HG03280 (cell line): ENCODE results near the gene ILDR1.
"Not testable (repeated sequence)": the region's sequence is repeated elsewhere in the genome, so short reads cannot be mapped to it uniquely, and the experiment has no call there.

ENCODE experiments used
- ATAC-seq: cut with Tn5 transposase; IDR thresholded peaks from one replicate; pipeline ENCODE4 v1.9.1; 2021; ENCODE audit warnings: mild to moderate bottlenecking, moderate library complexity; ENCODE audit not compliant: unreplicated experiment

Gene ILDR1

DNA sequence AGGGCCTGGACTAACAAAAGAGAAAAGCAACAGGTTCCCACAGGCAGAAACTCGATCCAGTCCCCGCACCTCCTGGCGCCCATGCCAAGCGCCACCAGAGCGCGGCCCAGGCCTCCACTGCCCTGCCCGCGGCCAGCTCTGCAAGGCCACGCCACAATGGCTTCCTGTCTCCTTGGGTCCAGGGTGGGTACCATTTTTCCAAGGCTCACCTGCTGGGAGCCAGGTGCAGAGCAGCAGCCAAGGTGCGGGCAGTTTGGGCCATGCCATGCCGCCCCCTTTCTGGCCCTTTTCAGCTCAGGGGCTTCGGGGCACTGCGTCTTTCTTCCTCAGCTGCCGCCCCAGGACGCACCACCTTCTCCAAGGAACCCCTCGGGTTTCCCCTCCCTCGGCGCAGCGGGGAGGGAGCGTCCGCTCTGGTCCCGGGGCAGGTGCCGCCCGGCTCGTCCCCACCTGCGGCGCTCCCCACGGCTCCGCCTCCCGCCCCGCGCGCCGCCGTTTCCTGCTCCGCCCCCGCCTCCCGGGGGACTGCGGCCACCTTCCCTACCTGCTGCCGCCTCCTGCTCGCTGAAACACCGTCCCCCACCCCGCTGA lies at the start of gene ILDR1:
Gene ILDR1, minus strand, starts transcription at position 437 of the 591 bp plus-strand sequence. Its CDS starts 170 bp downstream, at position 267.
- peak; percentile 46 for ATAC-seq

DNA sequence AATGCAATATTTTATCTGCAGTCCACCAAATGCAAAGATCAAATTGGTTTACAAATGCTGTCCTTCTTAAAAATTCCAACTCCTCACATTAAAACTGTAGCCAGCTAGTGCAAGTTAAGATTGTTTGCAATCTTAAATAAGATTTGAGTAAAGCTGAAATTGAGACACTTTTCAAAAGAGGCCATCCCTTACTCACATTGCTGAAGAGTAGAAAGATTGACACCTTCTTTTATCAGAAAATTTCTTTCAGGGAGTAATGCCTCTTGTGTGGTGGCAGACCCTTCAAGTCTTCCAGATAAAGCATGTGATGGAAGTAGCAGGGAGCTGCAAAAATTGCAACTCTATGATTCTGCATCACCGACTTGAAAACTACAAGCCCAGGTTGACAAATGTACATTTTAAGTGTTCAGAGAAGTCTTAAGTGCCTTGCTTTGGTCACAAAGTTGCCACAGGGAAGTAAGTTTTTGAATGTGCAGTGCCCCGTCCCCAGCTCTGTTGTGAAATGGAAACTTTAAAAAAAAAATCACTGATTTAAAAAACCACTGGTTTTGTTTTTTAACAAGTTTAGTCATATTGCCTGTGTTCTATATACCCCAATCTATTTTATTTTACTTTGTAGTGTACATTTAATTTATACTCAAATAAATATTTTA lies 45.7 kb upstream of the ILDR1 start:
- no peak for ATAC-seq

DNA sequence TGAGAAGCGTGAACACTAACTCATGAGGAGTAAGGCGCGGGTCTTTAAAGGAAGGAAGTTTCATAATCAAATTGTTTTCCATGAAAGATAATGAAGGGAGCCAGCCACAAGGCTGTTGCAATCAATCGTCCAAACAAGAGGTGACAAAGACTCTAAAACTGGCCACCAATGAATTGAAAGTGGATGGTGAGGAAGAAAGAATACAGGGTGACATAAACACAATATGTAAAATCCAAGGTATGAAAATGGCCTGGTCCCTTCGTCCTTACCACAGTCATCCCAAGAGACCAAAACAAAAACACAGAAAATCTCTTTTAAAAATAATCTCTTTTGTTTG lies 45.1 kb upstream of the ILDR1 start:
- ATAC-seq = peak; percentile 38

DNA sequence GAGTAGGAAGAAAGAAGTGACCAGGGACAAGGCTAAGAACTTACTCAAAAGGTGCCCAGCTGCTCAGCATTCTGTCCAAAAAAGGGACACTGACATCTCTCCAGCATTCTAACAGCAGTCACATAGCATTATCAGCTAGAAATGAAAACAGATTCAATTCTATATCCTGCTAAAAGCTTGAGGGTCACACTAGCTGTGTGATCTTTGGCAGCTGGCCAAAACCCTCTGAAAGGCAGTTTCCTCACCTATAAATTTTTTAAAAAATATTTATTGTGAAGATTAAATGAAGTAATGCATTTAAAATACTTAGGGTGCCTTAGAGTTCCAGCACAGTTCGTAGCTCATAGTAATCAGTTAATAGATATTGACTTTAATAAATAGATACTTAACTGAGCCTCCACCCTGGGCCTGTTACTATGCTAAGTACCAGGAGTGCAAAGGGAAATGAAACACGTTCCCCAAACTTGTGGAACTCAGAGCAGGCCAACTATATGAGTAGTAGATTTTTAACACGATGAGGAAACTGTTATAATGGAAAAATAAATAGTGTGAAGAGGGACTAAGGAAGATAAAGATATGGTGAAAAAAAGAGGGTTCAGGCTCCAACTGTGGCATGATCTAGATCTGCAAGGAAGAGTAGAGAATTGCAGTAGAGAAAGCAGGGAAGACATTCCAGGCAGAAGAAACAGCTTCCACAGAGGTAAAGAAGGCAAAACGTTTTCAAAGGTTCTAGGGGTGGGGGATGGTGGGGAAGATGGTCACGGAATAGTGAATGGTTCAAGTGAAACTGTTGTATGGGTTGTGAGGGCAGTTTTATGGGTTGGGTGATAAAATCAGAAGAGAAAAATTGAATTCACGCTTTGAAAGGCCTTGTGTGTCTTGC lies 44.5 kb upstream of the ILDR1 start:
- no peak for ATAC-seq

DNA sequence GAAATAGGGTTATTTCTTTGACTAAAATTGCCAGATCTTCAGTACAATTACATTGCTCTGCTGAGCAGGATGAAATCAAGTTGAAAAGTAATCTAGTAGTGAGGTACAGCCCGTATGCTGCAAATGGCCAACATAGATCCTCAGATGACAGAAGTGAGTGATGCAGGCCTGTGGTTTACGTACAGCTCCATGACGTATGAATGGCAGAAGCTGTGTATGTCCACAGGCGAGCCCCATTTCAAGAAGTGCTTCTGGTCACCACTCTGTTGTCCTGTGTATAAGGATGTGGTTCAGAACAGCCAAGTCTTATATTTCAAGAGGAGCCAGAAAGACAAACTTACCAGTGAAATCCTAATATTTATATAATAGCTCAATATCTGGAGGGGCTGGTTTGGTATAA lies 42.3 kb upstream of the ILDR1 start:
- no peak for ATAC-seq

DNA sequence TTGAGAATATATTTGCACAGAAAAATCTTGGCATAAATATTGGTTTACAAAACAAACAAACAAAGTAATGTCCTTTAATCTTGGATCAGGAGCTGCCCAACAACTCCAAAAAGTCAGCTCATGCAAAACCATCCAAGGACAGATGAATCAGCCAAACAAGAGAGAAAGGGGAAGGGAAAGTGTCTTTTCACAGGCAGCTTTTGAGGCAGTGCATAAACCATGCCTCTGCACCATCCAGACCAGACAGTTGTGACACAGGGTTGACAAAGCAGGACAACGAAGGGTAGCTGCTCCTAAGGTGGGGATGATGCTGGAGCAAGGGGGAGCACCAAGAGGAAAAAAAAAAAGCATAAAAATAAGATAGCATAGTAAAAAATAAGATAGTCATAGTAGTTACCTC lies 41.9 kb upstream of the ILDR1 start:
- peak; percentile 32 for ATAC-seq

DNA sequence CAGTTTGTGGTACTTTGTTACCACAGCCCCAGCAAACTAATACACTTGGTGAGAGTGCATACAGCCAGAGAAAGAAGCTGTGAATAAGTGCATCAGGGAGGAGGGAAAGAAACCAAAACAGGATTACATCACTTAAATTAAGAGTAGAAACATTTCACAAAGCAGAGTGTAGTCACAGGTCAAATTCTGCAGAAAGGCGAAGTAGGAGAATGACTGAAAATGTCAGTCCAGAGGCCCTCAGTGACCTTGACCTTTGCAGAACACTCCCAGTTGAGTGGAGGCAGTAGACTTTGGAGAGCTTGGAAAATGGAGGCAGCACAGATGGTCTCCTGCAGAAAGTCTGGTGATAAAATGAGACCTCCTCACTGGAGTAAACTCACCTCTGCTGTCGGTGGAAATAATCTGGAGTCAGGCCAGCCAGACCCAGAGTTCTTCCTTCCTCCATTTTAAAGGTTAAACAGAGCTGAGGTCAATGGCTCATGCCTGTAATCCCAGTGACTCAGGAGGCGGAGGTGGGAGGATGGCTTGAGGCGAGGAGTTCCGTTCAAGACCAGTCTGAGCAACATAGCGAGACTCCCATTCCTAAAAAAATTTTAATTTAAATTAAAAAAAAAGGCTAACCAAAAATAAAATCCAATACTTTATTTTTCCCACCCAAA lies 38.1 kb upstream of the ILDR1 start:
- ATAC-seq = no peak

DNA sequence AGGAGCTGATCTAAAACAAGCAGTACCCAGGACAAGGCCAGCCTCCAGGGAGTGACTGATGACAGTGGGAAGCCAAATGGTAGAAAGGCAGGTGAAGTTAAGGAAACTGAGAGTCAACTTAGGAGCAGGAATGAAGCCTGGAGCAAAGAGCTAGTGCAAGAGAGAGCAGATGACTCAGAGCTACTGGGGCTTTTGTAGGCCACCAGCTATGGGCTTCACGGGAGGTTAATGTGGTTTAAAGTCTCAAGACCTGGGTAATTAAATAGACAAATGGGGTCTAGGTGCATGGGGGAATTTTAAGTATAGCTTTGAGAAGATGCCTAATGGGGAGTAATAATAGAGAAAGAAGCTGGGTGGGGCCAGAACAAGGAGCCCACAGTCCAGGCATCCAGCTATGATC lies 36.2 kb upstream of the ILDR1 start:
- no peak for ATAC-seq

DNA sequence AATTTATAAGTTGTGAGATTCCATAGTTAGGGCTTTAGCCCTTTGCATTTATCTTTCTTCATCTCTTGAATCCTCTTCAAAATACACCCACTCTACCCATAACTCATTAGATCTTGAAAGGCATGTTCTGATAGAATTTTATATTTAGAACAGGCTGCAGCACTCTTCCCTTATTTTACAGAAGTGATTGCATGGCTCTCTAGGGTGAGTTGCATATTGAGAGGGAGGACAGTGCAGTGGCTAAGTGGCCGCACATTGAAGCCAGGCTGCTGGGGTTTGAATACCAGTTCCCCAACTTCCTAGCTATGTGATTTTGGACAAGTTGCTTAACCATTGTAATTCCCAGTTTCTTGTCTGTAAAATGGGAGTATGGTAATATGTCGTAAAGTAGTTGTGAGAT lies 35.6 kb upstream of the ILDR1 start:
- ATAC-seq = no peak

DNA sequence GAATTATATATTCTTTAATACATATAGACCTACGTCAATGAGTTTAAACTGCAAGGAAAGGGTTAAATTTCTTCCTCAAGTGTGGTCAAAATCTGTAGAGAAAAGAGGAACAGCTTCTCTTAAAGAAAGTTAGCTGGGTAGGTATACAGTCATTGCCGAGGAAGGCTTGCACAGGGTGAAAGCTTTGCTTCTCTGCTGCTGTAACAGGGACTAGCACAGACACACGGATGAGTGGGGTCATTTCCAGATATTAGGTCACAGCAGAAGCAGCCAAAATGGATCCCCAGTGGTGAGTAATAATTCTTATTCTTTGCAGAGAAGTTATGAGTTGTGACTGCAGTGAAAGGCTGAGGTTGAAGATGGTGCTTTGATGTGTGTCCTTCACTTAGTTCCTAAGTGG lies 33.2 kb upstream of the ILDR1 start, which contains the start of gene CD86:
Gene CD86, plus strand, starts transcription at position 148 of the 400 bp plus-strand sequence. Its CDS starts 128 bp downstream, at position 276.
- ATAC-seq = peak; percentile 87

DNA sequence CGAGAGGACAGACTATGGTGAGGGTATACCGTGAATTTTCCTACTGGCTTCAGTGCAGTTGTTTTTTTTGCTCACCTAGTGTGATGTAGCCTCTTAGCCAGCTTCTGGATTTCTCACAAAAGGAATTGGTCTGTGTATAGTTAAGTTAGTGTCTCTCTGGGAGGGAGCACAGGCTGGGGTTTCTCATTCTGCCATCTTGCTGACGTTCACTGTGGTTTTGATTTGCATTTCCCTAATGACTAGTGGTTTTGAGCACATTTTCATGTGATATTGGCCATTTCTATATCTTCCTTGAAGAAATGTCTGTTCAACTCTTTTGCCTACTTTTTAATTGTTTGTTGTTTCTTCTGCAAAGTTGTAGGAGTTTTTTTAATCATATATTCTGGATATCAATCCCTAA lies 30.9 kb upstream of the ILDR1 start:
- ATAC-seq = no peak

DNA sequence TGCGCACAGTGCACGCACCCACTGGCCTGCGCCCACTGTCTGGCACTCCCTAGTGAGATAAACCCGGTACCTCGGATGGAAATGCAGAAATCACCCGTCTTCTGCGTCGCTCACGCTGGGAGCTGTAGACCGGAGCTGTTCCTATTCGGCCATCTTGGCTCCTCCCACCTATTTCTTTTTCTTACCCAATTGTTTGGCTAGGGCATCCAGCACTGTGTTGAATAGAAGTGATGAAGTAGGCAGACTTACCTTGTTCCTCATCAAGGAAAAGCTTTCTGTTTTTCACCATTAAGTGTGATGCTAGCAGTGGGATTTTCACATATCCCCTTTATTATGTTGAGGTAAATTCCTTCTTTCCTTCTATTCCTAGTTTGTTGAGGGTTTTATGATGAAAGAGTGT lies 25.7 kb upstream of the ILDR1 start:
- ATAC-seq = not testable (repeated sequence)

DNA sequence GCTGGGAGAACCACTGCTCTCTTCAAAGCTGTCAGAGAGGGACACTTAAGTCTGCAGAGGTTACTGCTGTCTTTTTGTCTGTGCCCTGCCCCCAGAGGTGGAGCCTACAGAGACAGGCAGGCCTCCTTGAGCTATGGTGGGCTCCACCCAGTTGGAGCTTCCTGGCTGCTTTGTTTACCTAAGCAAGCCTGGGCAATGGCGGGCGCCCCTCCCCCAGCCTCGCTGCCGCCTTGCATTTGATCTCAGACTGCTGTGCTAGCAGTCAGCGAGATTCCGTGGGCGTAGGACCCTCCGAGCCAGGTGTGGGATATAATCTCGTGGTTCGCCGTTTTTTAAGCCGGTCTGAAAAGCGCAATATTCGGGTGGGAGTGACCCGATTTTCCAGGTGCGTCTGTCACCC lies 25.2 kb upstream of the ILDR1 start:
- ATAC-seq = not testable (repeated sequence)

DNA sequence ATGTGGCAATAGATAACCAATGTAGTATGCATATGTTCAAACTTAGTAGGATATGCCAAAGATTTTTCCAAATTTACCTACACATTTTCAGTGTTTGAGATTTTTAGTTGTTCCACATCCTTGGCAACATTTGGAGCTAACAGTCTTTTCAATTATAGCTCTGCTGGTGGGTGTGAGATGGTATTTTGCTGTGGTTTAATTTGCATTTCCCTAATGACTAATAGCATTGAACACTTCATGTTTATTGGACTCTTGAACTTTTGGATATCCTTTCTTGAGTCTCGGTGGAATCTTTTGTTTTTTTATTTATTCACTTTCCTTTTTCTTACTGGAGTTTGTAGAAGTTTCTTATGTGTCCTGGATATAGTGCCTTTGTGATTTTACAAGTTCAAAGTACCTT lies 11.0 kb upstream of the ILDR1 start:
- ATAC-seq = no peak

DNA sequence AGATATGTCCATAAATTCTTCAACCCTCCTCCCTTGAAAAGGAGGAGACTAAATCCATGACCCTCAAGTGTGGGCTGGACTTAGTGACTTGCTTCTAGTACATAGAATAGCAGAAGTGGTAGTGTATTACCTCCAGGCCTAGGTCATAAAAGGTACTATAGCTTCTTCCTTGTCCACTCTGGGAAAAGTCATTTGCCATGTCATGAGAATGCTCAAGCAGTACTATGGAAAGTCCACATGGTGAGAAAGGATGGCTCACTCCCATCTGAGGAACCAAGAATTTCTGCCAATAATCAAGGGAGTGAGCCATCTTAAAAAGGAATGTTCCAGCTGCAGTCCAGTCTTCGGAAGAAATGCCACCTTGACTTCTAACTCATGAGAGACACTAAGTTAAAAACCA lies 10.5 kb upstream of the ILDR1 start:
- ATAC-seq = no peak

DNA sequence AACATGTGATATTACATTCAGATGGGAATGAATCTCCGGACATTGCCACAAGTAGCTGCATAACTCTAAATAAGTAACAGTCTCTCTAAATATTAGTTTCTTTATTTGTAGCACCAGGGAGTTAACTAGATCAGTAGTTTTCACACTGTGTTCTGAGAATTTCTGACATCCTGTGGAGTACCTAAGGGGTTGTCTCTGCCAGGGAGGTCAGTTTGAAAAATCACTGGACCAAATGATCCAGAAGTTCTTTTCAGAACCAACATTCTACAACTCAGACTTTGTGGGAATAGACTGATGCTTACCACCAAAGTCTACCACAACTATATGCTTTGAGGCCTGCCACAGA lies 9.0 kb upstream of the ILDR1 start:
- peak; percentile 33 for ATAC-seq

DNA sequence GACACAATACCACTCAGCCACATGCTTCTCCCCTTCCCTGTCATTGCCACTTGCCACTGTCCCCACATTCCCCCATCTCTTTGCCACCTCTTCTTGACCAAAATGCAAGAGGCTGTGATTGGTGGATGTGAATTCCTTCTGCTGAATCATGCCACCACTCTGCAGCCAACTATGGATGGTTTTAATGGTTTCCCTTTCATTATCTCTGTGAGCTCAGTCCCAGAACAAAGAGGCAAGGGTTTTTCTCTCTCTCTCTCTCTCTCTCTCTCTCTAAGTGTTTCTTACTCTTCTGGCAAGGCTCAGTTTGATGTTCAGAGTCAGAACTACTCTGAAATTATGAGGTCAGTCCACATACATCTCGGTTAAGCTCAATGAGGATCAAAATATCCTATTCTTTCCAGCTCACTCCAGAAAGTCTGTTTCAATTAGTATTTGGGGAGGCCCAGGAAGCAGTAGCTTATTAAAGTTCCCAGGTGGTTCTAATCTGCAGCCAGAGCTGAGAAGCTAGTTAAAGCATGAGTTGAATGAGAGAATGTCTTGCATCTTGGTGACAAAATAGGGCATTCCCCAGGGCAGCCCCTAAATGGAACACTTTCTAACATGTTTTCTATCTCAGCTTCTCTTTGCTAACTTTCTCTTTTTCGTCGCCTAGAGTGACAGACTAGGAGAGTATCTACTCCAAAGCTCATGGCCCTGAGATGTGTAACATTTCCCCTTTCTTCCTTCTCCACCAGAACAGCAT lies 8.5 kb upstream of the ILDR1 start:
- peak; percentile 67 for ATAC-seq

DNA sequence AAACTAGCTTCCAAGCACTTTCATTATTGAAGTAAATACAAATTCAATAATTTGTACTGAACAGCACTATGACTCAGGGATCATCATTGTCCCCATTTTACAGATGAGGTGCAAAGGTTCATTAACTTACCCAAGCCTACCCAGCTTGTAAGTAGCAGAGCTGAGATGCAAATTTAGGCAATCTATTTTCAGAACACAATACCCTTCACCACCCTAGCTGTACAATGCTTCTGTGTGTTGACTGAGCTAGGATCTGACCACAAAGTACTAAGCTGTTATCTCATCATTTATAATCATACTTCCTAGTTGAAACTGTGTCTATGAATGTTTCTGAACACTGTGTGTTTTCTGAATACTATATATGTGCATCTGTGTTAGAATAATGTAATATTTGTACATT lies 3.2 kb upstream of the ILDR1 start:
- peak; percentile 83 for ATAC-seq

DNA sequence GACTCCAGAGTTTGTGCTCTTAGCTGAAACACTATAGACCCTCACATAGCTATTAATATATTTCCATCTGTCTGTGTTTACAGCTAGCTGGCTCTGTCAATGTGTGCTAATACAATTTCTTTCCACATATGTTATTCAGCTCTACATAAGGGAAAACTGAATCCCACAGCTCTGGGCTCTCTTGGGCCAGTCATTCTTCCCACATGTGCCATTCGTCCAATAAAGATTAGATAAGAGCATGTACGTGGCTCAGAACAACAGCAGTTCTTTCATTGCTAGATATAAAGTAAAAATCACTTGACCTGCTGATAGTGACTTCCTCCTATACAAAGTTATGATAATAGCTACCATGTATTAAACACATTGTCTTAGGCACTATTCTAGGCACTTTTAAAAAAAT lies 2.8 kb upstream of the ILDR1 start:
- no peak for ATAC-seq

DNA sequence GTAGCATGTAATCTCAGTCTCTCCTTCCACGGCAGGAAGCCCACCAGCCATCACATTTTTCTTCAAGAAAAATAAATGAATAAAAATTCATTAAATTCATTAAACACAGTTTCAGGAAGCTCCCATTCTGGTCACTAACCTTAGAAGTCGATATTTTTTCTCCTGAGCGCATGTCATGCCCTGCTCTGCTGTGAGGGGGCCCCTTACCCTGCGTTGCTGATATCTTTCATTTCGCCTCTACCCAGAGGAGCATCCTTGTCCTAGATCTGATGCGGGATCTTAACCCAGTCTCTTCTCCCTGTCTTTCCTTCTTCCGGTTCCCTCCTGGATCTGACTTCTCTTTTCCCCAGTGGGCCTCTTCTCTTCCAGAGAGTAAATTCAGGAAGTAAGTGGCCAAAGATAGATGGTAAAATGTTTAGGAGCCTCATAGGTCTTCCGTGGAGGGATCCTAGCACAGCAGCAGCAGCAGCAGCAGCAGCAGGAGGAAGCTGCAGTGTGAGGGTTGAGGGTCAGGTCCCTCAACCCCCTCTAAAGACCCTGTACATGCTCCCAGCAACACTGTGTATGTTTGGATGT lies 1.4 kb upstream of the ILDR1 start:
- ATAC-seq = no peak

DNA sequence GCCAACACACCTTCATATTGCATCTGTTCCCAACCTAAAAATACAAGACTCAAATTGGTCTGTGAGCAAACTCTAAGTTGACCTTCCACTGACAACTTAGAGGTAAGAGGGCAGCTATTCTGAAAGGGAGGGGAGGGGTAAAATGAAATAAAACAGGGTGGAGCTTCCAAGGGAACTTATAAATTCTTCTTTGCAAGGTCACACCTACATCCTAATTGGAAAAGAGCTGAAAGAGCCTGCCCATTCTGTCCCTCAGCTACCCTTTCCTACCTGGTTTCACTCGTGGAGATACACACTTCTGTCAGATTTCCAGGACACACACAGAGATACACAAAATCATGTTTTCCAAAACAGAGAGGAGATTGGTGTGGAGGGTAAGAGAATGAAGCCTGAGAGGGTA lies 1.0 kb downstream of the ILDR1 start:
- no peak for ATAC-seq
